Mucosa of descending colon (tissue), 3 donors: ENCODE measurements around the gene PRRX2. TPM values are rescaled to one million over a fixed set of nuclear protein-coding genes. Genes with fewer than 3 reads are reported as not detected.

ENCODE experiments used
- ATAC-seq: fragments of 200-7000 bp; cut with Tn5 transposase; one replicate; pipeline ENCODE4 v1.9.1; 2020; ENCODE audit warnings: mild to moderate bottlenecking, moderate library complexity
- DNase-seq, 3 donors: peaks; one replicate each; pipeline ENCODE4 v3.0.0-alpha.2; 2020
- H3K36me3 ChIP-seq: fragments of 200-600 bp; one replicate; pipeline ENCODE4 v1.8.0; 2021; ENCODE audit warnings: low read depth, mild to moderate bottlenecking
- H3K4me1 ChIP-seq: fragments of 200-600 bp; one replicate; pipeline ENCODE4 v1.8.0; 2021; ENCODE audit warnings: low read depth, mild to moderate bottlenecking
- H3K4me3 ChIP-seq: fragments of 200-600 bp; one replicate; pipeline ENCODE4 v1.8.0; 2021; ENCODE audit warnings: mild to moderate bottlenecking
- H3K9me3 ChIP-seq: fragments of 200-600 bp; one replicate; pipeline ENCODE4 v1.8.0; 2021; ENCODE audit warnings: mild to moderate bottlenecking
- CTCF ChIP-seq: fragments of 200-600 bp; IDR thresholded peaks from one replicate; pipeline ENCODE4 v1.8.0; 2022; ENCODE audit warnings: antibody characterized with exemption, mild to moderate bottlenecking
- intact Hi-C, 2 donors: fragments of 100-400 bp; cut with DNase I in 1 of 2; cut with micrococcal nuclease in 1 of 2; formaldehyde crosslinking; loops; one replicate each; pipeline versions ENCODE4 v1.11.0 to v1.11.1; 2022; cut with DNase I, micrococcal nuclease
- total RNA-seq, 3 donors: library from RNA; stranded (reverse); fragmentation: NEBNext Ultra II Directional in 2 of 3; extraction: Animal tissue kit (Norgen Biotek cat#: 25700) in 2 of 3; gene quantifications; one replicate each; pipeline versions ENCODE4 v1.2.1 to v1.2.4, GENCODE V29; 2021 to 2023
- donor health status: DM: no; HTN: no; CAD: no; lungs with moderate emphysema.
- donor health status: DM: no; HTN: no; CAD: no.
- donor health status: DM: no; HTN: yes; CAD: no.

Gene PRRX2
- total RNA-seq, 3 donors from 2014 or later = 0.38 to 1.6 (median 0.89) TPM

GRCh38 chr9:129664746-129665388 is 580 bp upstream of the PRRX2 start:
- Histone ChIP-seq H3K9me3 (no peaks in the 10 kb centered on the region), H3K4me3 (no peak overlapping the region), H3K4me1 (no peaks in the 10 kb centered on the region), H3K36me3 (no peaks in the 10 kb centered on the region)
- no peak for TF ChIP-seq CTCF
- DNase-seq (no peak), ATAC-seq (peak; percentile 17)
- intact Hi-C loops = no loop called here

GRCh38 chr9:129665814-129666520 is 520 bp downstream of the PRRX2 start:
- TF ChIP-seq CTCF = no peak
- Histone ChIP-seq H3K36me3 (no peaks in the 10 kb centered on the region), H3K4me3 (no peak overlapping the region), H3K4me1 (no peaks in the 10 kb centered on the region), H3K9me3 (no peaks in the 10 kb centered on the region)
- DNase-seq = no peak
- ATAC-seq = no peak
- intact Hi-C loops = no loop called here

- DNase-seq = no peak
- intact Hi-C loops = no loop called here
- TF ChIP-seq CTCF = no peak
These were observed 1.1 kb downstream of the PRRX2 start for GRCh38 chr9:129666575-129666974.

GRCh38 chr9:129667378-129667777 is 1.9 kb downstream of the PRRX2 start:
- no peak for TF ChIP-seq CTCF
- H3K36me3 ChIP-seq = no peaks in the 10 kb centered on the region
- no peaks in the 10 kb centered on the region for H3K9me3 ChIP-seq
- no peaks in the 10 kb centered on the region for H3K4me1 ChIP-seq
- ATAC-seq (no peak), DNase-seq (no peak)
- H3K4me3 ChIP-seq = no peak overlapping the region
- intact Hi-C loops = no loop called here

More at GRCh38 chr9:129666575-129666974, 1.1 kb downstream of the PRRX2 start:
- H3K4me1 ChIP-seq = no peaks in the 10 kb centered on the region
- no peak for ATAC-seq
- H3K36me3 ChIP-seq = no peaks in the 10 kb centered on the region
- no peaks in the 10 kb centered on the region for H3K9me3 ChIP-seq
- H3K4me3 ChIP-seq = no peak overlapping the region

- no peak overlapping the region for H3K4me3 ChIP-seq
- DNase-seq (peak in 1 of 3 donors; percentile 29), ATAC-seq (peak; percentile 60)
- no peaks in the 10 kb centered on the region for H3K36me3 ChIP-seq
- intact Hi-C loops = no loop called here
- no peaks in the 10 kb centered on the region for H3K9me3 ChIP-seq
- no peaks in the 10 kb centered on the region for H3K4me1 ChIP-seq
- TF ChIP-seq CTCF = no peak
These were observed 2.4 kb downstream of the PRRX2 start for GRCh38 chr9:129667850-129668249.
